Measurements from ENCODE around the gene CKMT2.

The CKMT2 gene

DNA sequence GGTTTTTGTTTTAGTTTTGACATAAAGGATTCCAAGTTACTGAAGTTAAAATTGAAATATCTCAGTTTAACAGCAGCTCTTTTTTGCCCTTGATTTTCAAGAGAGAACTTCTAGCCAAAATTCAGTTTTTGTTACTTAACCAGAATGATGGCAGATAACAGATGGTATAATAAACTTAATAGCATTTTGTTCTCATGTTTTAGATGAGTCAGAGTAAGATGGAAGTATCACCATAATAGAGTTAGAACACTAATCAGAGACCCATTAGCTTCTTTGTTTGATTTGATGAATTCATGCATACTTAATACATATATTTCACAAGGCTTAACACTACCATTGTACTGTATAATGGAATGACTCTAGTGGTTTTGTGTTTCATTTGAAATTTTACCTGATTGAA lies 80.2 kb downstream of the CKMT2 start:
- H3K4me1 ChIP-seq (ENCODE audit: control insufficient read depth in 5 of 5, insufficient read depth in 5 of 5, low read length in 5 of 5), result no peaks in the 10 kb centered on the region
- H3K9ac ChIP-seq (ENCODE audit: low read length in 5 of 5), result no peak overlapping the region
- peaks cover 26 to 45% (median 42%) of the 10 kb centered on the region in 5 donors for H3K36me3 ChIP-seq (ENCODE audit: control insufficient read depth in 5 of 5, insufficient read depth in 5 of 5, low read length in 5 of 5)

GRCh38 chr5:81313686-81314085 lies 80.6 kb downstream of the CKMT2 start:
- H3K9ac ChIP-seq (ENCODE audit: low read length in 5 of 5), result no peak overlapping the region
- H3K4me3 ChIP-seq (ENCODE audit: low read depth in 1 of 5, low read length in 5 of 5), result no peak overlapping the region
- no peaks in the 10 kb centered on the region for H3K27me3 ChIP-seq (ENCODE audit: control insufficient read depth in 5 of 5, insufficient read depth in 4 of 5, low read length in 5 of 5)
- peaks cover 26 to 45% (median 42%) of the 10 kb centered on the region in 5 donors for H3K36me3 ChIP-seq (ENCODE audit: control insufficient read depth in 5 of 5, insufficient read depth in 5 of 5, low read length in 5 of 5)
- no peaks in the 10 kb centered on the region for H3K9me3 ChIP-seq (ENCODE audit: control insufficient read depth in 5 of 5, low read length in 5 of 5)
- H3K4me1 ChIP-seq (ENCODE audit: control insufficient read depth in 5 of 5, insufficient read depth in 5 of 5, low read length in 5 of 5), result no peaks in the 10 kb centered on the region
- no peak overlapping the region for H3K27ac ChIP-seq (ENCODE audit: low read depth, low read length)

More for the DNA sequence above, 80.2 kb downstream of the CKMT2 start:
- H3K27me3 ChIP-seq (ENCODE audit: control insufficient read depth in 5 of 5, insufficient read depth in 4 of 5, low read length in 5 of 5), result no peaks in the 10 kb centered on the region
- no peak overlapping the region for H3K27ac ChIP-seq (ENCODE audit: low read depth, low read length)
- no peak overlapping the region for H3K4me3 ChIP-seq (ENCODE audit: low read depth in 1 of 5, low read length in 5 of 5)
- H3K9me3 ChIP-seq (ENCODE audit: control insufficient read depth in 5 of 5, low read length in 5 of 5), result no peaks in the 10 kb centered on the region

DNA sequence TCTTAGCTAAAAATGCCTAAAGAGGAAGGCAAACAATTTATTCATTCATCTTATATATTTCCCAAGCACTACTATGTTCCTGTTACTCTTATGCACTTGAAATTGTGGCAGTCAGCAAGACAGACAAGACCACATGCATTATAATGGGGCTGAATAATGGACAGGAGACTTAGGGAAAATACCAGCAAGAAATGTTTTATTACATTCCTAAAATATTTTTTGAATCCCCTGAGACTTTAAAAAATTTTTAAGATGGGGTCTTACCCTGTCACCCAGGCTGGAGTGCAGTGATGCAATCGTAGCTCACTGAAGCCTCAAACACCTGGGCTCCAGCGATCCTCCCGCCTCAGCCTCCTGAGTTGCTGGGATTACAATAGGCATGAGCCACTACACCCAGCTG lies 81.5 kb downstream of the CKMT2 start:
- no peaks in the 10 kb centered on the region for H3K9me3 ChIP-seq (ENCODE audit: control insufficient read depth in 5 of 5, low read length in 5 of 5)
- H3K27ac ChIP-seq (ENCODE audit: low read depth, low read length), result no peak overlapping the region
- no peak overlapping the region for H3K9ac ChIP-seq (ENCODE audit: low read length in 5 of 5)
- peaks cover 26 to 40% (median 36%) of the 10 kb centered on the region in 5 donors for H3K36me3 ChIP-seq (ENCODE audit: control insufficient read depth in 5 of 5, insufficient read depth in 5 of 5, low read length in 5 of 5)
- no peaks in the 10 kb centered on the region for H3K4me1 ChIP-seq (ENCODE audit: control insufficient read depth in 5 of 5, insufficient read depth in 5 of 5, low read length in 5 of 5)
- no peaks in the 10 kb centered on the region for H3K27me3 ChIP-seq (ENCODE audit: control insufficient read depth in 5 of 5, insufficient read depth in 4 of 5, low read length in 5 of 5)
- H3K4me3 ChIP-seq (ENCODE audit: low read depth in 1 of 5, low read length in 5 of 5), result no peak overlapping the region

- H3K36me3 ChIP-seq (ENCODE audit: control insufficient read depth in 5 of 5, insufficient read depth in 5 of 5, low read length in 5 of 5), result peaks cover 26 to 40% (median 35%) of the 10 kb centered on the region in 5 donors
- no peaks in the 10 kb centered on the region for H3K27me3 ChIP-seq (ENCODE audit: control insufficient read depth in 5 of 5, insufficient read depth in 4 of 5, low read length in 5 of 5)
- H3K9me3 ChIP-seq (ENCODE audit: control insufficient read depth in 5 of 5, low read length in 5 of 5), result no peaks in the 10 kb centered on the region
- no peak overlapping the region for H3K27ac ChIP-seq (ENCODE audit: low read depth, low read length)
- no peak overlapping the region for H3K9ac ChIP-seq (ENCODE audit: low read length in 5 of 5)
- no peak overlapping the region for H3K4me3 ChIP-seq (ENCODE audit: low read depth in 1 of 5, low read length in 5 of 5)
- H3K4me1 ChIP-seq (ENCODE audit: control insufficient read depth in 5 of 5, insufficient read depth in 5 of 5, low read length in 5 of 5), result no peaks in the 10 kb centered on the region
These were observed 82.2 kb downstream of the CKMT2 start for GRCh38 chr5:81315336-81315735.

DNA sequence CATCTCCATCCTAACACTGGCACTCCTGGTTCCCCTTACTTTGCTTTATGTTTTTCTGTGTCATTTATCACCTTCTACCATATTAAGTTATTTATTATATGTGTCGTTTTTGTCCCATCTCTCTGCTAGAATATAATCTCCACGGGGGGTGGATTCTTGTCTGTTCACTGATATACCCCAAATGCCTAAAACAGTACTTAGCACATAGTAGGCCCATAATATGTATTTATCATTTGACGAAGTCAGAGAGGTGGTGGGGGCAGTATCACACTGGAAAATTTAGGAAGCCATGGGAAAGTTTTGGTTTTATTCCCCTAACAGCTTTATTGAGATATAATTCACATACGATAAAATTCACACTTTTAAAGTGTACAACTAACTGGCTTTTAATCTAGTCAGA lies 82.7 kb downstream of the CKMT2 start:
- Histone ChIP-seq H3K4me3 (ENCODE audit: low read depth in 1 of 5, low read length in 5 of 5) (no peak overlapping the region), H3K27me3 (ENCODE audit: control insufficient read depth in 5 of 5, insufficient read depth in 4 of 5, low read length in 5 of 5) (no peaks in the 10 kb centered on the region), H3K36me3 (ENCODE audit: control insufficient read depth in 5 of 5, insufficient read depth in 5 of 5, low read length in 5 of 5) (peaks cover 23 to 36% (median 32%) of the 10 kb centered on the region in 5 donors), H3K27ac (ENCODE audit: low read depth, low read length) (no peak overlapping the region), H3K4me1 (ENCODE audit: control insufficient read depth in 5 of 5, insufficient read depth in 5 of 5, low read length in 5 of 5) (no peaks in the 10 kb centered on the region), H3K9ac (ENCODE audit: low read length in 5 of 5) (no peak overlapping the region), H3K9me3 (ENCODE audit: control insufficient read depth in 5 of 5, low read length in 5 of 5) (no peaks in the 10 kb centered on the region)

Data from subcutaneous abdominal adipose tissue (tissue), 5 donors.